H1 (cell line): ENCODE results near the gene GLB1L3.

Experiments used
- ASH2L ChIP-seq: fragments of 200-600, 300-600 bp; sonication (generic); IDR thresholded peaks from one replicate; pipeline ENCODE4 v1.7.1; 2017; ENCODE audit warnings: low read length
- BACH1 ChIP-seq: IDR thresholded peaks from 2 replicates; pipeline ENCODE4 v1.6.1; 2012; ENCODE audit warnings: low read length, improper control_type of control experiment
- EZH2 ChIP-seq: fragments of 200-600 bp; sonication (generic); IDR thresholded peaks from 2 replicates; pipeline ENCODE4 v1.7.1; 2012; ENCODE audit warnings: low read depth, mild to moderate bottlenecking, moderate library complexity, low read length, inconsistent platforms; ENCODE audit not compliant: severe bottlenecking
- HDAC6 ChIP-seq: IDR thresholded peaks from one replicate; pipeline ENCODE4 v1.7.1; 2012; ENCODE audit warnings: low read depth, mild to moderate bottlenecking, inconsistent platforms, low read length, moderate library complexity
- POLR2A ChIP-seq, 2 experiments: IDR thresholded peaks; 1 replicate in 1 of 2; 2 replicates in 1 of 2; pipeline ENCODE4 v1.6.1; 2011; ENCODE audit warnings: low read depth in 2 of 2, low read length in 2 of 2, mild to moderate bottlenecking in 2 of 2; ENCODE audit errors: control extremely low read depth in 1 of 2
- POLR2AphosphoS5 ChIP-seq: IDR thresholded peaks from 2 replicates; pipeline ENCODE4 v1.6.1; 2011; ENCODE audit warnings: low read depth, low read length
- POU5F1 ChIP-seq: IDR thresholded peaks from 2 replicates; pipeline ENCODE4 v1.6.1; 2011; ENCODE audit warnings: low read depth, mild to moderate bottlenecking, low read length, moderate library complexity
- RAD21 ChIP-seq, 2 experiments: IDR thresholded peaks in 1 of 2; conservative IDR thresholded peaks in 1 of 2; 2 replicates each; pipeline ENCODE4 v1.6.1; 2011; ENCODE audit warnings: low read depth in 2 of 2, low read length in 2 of 2, improper control_type of control experiment in 1 of 2, inconsistent platforms in 1 of 2, mild to moderate bottlenecking in 1 of 2, moderate library complexity in 1 of 2
- RXRA ChIP-seq: IDR thresholded peaks from 2 replicates; pipeline ENCODE4 v1.6.1; 2011; ENCODE audit warnings: low read depth, mild to moderate bottlenecking, low read length, moderate library complexity; ENCODE audit not compliant: insufficient read depth
- TEAD4 ChIP-seq: IDR thresholded peaks from 2 replicates; pipeline ENCODE4 v1.6.1; 2012; ENCODE audit warnings: low read depth, low read length, inconsistent platforms, mixed read lengths
- TF ChIP-seq, protein P1 (sequence below), 3 experiments: IDR thresholded peaks; 1 replicate in 2 of 3; 2 replicates in 1 of 3; pipeline versions ENCODE4 v1.5.1 to v1.6.1; 2011; ENCODE audit warnings: low read length in 3 of 3, mild to moderate bottlenecking in 3 of 3, inconsistent platforms in 2 of 3, low read depth in 1 of 3, moderate library complexity in 1 of 3; ENCODE audit not compliant: insufficient read depth in 1 of 3; ENCODE audit errors: control extremely low read depth in 1 of 3

DNA sequence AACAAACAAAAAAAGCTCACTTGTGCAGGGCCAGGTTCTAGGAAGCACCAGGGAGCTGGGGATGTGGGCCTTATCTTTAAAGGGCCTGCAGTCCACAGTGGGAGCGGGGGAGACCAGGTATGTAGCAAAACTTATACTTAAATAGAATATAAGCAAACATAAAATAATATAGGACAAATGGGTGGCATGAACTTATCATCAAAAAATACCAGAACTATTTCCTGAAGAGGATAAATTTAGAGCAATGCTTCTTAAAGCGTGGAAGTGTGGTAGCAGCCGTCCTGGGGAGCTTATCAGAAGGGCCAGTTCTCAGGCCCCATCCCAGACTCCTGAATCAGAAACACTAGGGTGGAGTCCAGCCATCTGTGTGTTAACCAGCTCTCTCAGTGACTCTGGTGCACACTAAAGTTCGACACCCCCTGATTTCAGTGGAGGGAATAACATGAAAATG, 42.4 kb upstream of the GLB1L3 start:
- TF ChIP-seq ASH2L: no peak
- no peak for TF ChIP-seq POLR2A (IDR thresholded peaks at IDR 0.05; ENCODE audit: control extremely low read depth in 1 of 2, low read depth in 2 of 2, low read length in 2 of 2)
- TF ChIP-seq EZH2: no peak
- no peak for TF ChIP-seq TEAD4
- TF ChIP-seq HDAC6: no peak
- TF ChIP-seq, protein P1, sequence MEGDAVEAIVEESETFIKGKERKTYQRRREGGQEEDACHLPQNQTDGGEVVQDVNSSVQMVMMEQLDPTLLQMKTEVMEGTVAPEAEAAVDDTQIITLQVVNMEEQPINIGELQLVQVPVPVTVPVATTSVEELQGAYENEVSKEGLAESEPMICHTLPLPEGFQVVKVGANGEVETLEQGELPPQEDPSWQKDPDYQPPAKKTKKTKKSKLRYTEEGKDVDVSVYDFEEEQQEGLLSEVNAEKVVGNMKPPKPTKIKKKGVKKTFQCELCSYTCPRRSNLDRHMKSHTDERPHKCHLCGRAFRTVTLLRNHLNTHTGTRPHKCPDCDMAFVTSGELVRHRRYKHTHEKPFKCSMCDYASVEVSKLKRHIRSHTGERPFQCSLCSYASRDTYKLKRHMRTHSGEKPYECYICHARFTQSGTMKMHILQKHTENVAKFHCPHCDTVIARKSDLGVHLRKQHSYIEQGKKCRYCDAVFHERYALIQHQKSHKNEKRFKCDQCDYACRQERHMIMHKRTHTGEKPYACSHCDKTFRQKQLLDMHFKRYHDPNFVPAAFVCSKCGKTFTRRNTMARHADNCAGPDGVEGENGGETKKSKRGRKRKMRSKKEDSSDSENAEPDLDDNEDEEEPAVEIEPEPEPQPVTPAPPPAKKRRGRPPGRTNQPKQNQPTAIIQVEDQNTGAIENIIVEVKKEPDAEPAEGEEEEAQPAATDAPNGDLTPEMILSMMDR (IDR thresholded peaks at IDR 0.05; ENCODE audit: control extremely low read depth in 1 of 3, insufficient read depth in 1 of 3, low read depth in 1 of 3, low read length in 3 of 3): no peak
- no peak for TF ChIP-seq POLR2AphosphoS5
- TF ChIP-seq RAD21 (IDR thresholded peaks at IDR 0.05 in 1 of 2, conservative IDR thresholded peaks at IDR 0.05 in 1 of 2; ENCODE audit: low read depth in 2 of 2, low read length in 2 of 2): no peak
- no peak for TF ChIP-seq RXRA
- TF ChIP-seq BACH1: no peak
- no peak for TF ChIP-seq POU5F1
